Epithelial cell of proximal tubule (primary cell): ENCODE data around the gene FOXL2. TPM values are rescaled to one million over a fixed set of nuclear protein-coding genes. Genes with fewer than 3 reads are reported as not detected.

ENCODE experiments used
- DNase-seq: peaks from one replicate; pipeline ENCODE4 v3.0.0-alpha.2; 2011; ENCODE audit warnings: low read depth
- H3K4me3 ChIP-seq: 2 replicates; pipeline ENCODE4 v1.5.1; 2011; ENCODE audit warnings: low read depth, mild to moderate bottlenecking, low read length
- CTCF ChIP-seq: conservative IDR thresholded peaks from 2 replicates; pipeline ENCODE4 v1.5.1; 2012; ENCODE audit warnings: low read depth, mild to moderate bottlenecking, low read length
- total RNA-seq: library from RNA; depleted of rRNA; stranded (reverse); fragments of >200 nt; gene quantifications from 2 replicates; pipeline ENCODE4 v1.2.3, GENCODE V29; 2015

FOXL2 gene
- total RNA-seq, 1 donor from 2014 or later, result 2.0 TPM

GRCh38 chr3:138950701-138951100, 3.8 kb upstream of the FOXL2 start:
- DNase-seq, result no peak
- TF ChIP-seq CTCF, result no peak
- no peak overlapping the region for H3K4me3 ChIP-seq

GRCh38 chr3:138950006-138950644, 3.2 kb upstream of the FOXL2 start:
- no peak for TF ChIP-seq CTCF
- peak overlapping the region; percentile 37 for H3K4me3 ChIP-seq
- DNase-seq, result no peak

- peak overlapping the region; percentile 37 for H3K4me3 ChIP-seq
- DNase-seq, result no peak
Observed at GRCh38 chr3:138949445-138950005, 2.6 kb upstream of the FOXL2 start.

GRCh38 chr3:138949002-138949418, 2.1 kb upstream of the FOXL2 start:
- H3K4me3 ChIP-seq, result no peak overlapping the region
- DNase-seq, result no peak
- no peak for TF ChIP-seq CTCF

More at GRCh38 chr3:138949445-138950005, 2.6 kb upstream of the FOXL2 start:
- TF ChIP-seq CTCF, result no peak

GRCh38 chr3:138948371-138949001, 1.5 kb upstream of the FOXL2 start:
- no peak for TF ChIP-seq CTCF
- no peak overlapping the region for H3K4me3 ChIP-seq
- no peak for DNase-seq

- no peak overlapping the region for H3K4me3 ChIP-seq
- no peak for DNase-seq
- no peak for TF ChIP-seq CTCF
Observed at GRCh38 chr3:138947495-138948121, 671 bp upstream of the FOXL2 start.
